Ascending aorta (tissue), 2 donors: Measurements from ENCODE around the gene SPRY2. TPM values are rescaled to one million over a fixed set of nuclear protein-coding genes. Genes with fewer than 3 reads are reported as not detected.

Experiments used
- DNase-seq, 2 donors: peaks; one replicate each; pipeline ENCODE4 v3.0.0-alpha.2; 2019; ENCODE audit warnings: low spot score in 2 of 2
- H3K27ac ChIP-seq, 2 donors: fragments of 200-600 bp; sonication (generic); one replicate each; pipeline ENCODE4 v1.5.1; 2016 to 2017; ENCODE audit warnings: mild to moderate bottlenecking in 1 of 2
- H3K27me3 ChIP-seq: fragments of 200-600 bp; sonication (generic); one replicate; pipeline ENCODE4 v1.5.1; 2017
- H3K36me3 ChIP-seq, 2 donors: fragments of 200-600 bp; sonication (generic); one replicate each; pipeline ENCODE4 v1.5.1; 2016
- H3K4me1 ChIP-seq, 2 donors: fragments of 200-600 bp; sonication (generic); one replicate each; pipeline ENCODE4 v1.5.1; 2016 to 2017; ENCODE audit warnings: mild to moderate bottlenecking in 1 of 2
- H3K4me3 ChIP-seq, 2 donors: fragments of 200-600 bp; sonication (generic); one replicate each; pipeline ENCODE4 v1.5.1; 2016 to 2017; ENCODE audit warnings: mild to moderate bottlenecking in 1 of 2
- H3K9me3 ChIP-seq, 2 donors: fragments of 200-600 bp; sonication (generic); one replicate each; pipeline ENCODE4 v1.5.1; 2016
- intact Hi-C: fragments of 100-400 bp; cut with DNase I; formaldehyde crosslinking; loops from one replicate; pipeline ENCODE4 v1.15.1; 2023
- total RNA-seq: library from RNA; depleted of rRNA; stranded (reverse); fragments of >200 nt; gene quantifications from one replicate; pipeline ENCODE4 v1.1.0, GENCODE V29; 2016
- TF ChIP-seq, protein P1 (sequence below), 3 experiments: fragments of 200-600 bp in 2 of 3; fragments of 450-650 bp in 1 of 3; sonication (generic) in 2 of 3; IDR thresholded peaks; one replicate each; pipeline ENCODE4 v1.5.1; 2016 to 2019; ENCODE audit warnings: antibody characterized with exemption in 3 of 3, mild to moderate bottlenecking in 1 of 3, moderate library complexity in 1 of 3

SPRY2 gene
- total RNA-seq, 1 donor from 2014 or later: 78.2 TPM

DNA sequence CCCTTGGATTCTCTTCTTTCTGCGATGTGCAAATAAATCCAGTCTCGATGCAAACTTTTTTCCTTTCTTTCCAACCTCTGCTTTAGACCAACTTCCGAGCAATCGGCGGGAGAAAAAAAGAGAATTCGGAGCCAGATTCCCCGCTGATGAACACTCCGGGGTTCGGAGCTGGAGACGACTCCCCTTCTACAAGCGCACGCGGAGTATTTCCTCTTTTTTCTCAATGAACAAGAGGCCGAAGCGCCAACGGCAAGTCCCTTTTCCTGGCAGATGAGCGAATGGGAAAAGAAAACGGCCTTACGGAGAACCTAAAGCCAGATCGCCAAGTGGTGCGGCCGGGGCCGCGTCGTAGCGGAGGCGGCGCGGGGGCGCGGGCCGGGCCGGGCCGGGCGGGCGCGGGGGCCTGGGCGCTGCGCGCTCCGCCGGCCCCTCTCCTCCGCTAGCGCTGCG, 250 bp downstream of the SPRY2 start:
- H3K4me1 ChIP-seq: peaks cover 0 to 16% of the 10 kb centered on the region in 2 donors
- DNase-seq: no peak
- H3K36me3 ChIP-seq: peaks cover 0 to 14% of the 10 kb centered on the region in 2 donors
- H3K27me3 ChIP-seq: no peaks in the 10 kb centered on the region
- TF ChIP-seq, protein P1, sequence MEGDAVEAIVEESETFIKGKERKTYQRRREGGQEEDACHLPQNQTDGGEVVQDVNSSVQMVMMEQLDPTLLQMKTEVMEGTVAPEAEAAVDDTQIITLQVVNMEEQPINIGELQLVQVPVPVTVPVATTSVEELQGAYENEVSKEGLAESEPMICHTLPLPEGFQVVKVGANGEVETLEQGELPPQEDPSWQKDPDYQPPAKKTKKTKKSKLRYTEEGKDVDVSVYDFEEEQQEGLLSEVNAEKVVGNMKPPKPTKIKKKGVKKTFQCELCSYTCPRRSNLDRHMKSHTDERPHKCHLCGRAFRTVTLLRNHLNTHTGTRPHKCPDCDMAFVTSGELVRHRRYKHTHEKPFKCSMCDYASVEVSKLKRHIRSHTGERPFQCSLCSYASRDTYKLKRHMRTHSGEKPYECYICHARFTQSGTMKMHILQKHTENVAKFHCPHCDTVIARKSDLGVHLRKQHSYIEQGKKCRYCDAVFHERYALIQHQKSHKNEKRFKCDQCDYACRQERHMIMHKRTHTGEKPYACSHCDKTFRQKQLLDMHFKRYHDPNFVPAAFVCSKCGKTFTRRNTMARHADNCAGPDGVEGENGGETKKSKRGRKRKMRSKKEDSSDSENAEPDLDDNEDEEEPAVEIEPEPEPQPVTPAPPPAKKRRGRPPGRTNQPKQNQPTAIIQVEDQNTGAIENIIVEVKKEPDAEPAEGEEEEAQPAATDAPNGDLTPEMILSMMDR (IDR thresholded peaks at IDR 0.05): no peak
- peak overlapping the region; percentile 89 to 91 for H3K4me3 ChIP-seq
- H3K27ac ChIP-seq: peak overlapping the region; percentile 96 to 97
- intact Hi-C loops: loop anchor here (2.0 to 5.0 kb wide), 8 partner anchors 208 to 933 kb away; partner anchors contain the start of gene RBM26
- no peaks in the 10 kb centered on the region for H3K9me3 ChIP-seq

DNA sequence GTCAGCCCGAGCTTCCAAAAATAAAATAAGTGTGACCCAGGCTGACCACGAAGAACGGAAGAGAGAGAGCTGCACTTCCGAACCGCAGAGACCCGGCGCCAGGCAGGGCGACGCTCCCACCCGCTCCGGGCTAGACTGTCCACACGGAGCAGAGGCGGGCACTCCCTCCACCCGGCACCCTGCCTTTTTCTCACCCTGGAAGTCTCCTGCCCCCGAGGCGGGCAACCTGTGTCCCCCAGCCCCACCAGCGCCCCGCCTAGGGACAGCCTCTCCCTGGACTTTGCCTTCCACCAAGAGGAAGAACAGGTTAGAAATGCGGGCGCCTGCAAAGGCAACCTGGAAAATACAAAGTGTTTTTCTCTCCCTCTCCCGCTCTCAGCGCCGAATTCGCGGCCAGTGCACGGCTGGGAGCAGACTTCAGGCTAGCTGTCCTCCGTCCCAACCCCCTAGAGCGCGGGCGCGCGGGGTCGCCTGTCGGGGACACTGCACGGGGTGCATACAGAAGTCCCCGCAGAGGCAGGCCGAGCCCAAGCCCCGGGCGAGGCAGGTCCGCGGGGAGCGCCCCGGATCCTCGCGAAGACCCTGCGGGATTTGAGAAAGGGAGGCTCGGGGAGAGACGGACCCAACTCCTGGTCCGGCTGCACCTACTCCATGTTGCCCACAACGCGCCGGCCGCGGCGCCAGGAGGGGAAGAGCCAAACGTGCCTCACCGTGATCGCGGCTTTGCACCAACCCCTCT, 845 bp downstream of the SPRY2 start:
- Histone ChIP-seq H3K36me3 (peaks cover 0 to 17% of the 10 kb centered on the region in 2 donors), H3K9me3 (no peaks in the 10 kb centered on the region), H3K4me3 (peak overlapping the region; percentile 89 to 91), H3K4me1 (peaks cover 0 to 18% of the 10 kb centered on the region in 2 donors), H3K27ac (peak overlapping the region; percentile 96 to 97), H3K27me3 (no peaks in the 10 kb centered on the region)
- intact Hi-C loops: loop anchor here (2.0 to 10.0 kb wide), 9 partner anchors 207 to 933 kb away; partner anchors contain the start of gene RBM26
- TF ChIP-seq, protein P1 (IDR thresholded peaks at IDR 0.05): no peak
- DNase-seq: peak in 1 of 2 donors; percentile 76

DNA sequence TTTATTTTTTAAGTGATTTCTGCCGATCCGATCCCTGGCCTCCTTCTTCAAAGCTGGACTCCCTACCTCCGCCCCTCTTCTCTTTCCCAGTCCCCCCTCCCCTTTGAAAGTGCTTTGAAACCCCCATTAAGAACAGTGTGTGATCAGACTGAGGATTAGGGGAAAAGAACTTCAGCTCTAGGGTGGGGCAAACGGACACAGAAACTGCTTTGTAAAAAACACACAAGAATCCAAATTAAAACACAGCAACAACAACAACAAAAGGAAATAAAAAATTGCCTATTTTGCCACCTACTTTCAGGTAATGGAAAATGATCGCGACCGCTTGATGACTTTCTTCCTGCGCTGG, 1.4 kb downstream of the SPRY2 start:
- Histone ChIP-seq H3K27ac (peak overlapping the region; percentile 96 to 97), H3K36me3 (peaks cover 0 to 20% of the 10 kb centered on the region in 2 donors), H3K9me3 (no peaks in the 10 kb centered on the region), H3K4me3 (peak overlapping the region; percentile 89 to 91), H3K27me3 (no peaks in the 10 kb centered on the region), H3K4me1 (peaks cover 0 to 20% of the 10 kb centered on the region in 2 donors)
- DNase-seq: no peak
- intact Hi-C loops: loop anchor here (10.0 kb wide), 1 partner anchor 665 kb away; no protein-coding TSS in a partner anchor
- TF ChIP-seq, protein P1 (IDR thresholded peaks at IDR 0.05): no peak

DNA sequence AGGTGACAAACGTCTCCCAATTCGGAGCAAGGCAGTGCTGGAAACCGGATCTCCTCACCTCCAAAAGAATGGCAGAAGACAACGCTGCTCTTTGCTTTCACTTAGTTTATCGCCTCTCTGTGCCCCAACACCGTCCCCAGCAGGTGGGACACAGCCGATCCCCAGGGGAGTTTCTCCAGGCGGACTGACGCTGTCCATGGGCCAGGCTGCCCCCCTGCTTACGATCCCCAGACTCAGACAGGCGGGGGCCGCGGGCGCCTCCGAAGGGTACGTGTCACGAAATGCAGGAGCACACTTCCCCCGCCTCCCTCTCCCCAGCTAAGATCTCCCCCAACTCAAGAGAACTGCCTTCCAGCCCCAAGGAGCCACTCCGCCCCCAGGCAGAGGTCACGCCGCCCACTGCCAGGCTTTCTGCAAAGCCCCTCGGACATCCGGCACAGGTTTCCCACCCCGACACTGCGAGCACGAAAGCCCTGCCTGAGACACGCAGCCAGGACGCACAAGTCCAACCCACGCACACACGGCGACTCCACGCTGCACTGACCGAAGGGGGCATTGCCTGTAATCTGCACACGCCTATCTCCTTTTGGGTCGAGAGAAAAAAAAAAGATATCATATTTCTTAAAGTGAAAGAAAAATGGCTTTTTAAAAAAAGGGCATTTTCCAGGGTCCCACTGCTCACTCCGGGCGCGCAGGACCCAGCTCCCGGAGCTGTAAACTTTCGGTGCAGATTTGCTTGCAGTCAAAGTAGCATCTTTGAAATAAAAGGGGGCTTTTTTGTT, 2.0 kb downstream of the SPRY2 start:
- TF ChIP-seq, protein P1 (IDR thresholded peaks at IDR 0.05): peak in 1 of 3 experiments; percentile 44
- intact Hi-C loops: loop anchor here (10.0 kb wide), 1 partner anchor 664 kb away; no protein-coding TSS in a partner anchor
- Histone ChIP-seq H3K36me3 (peaks cover 0 to 25% of the 10 kb centered on the region in 2 donors), H3K4me3 (peak overlapping the region; percentile 89 to 91), H3K27ac (peak overlapping the region; percentile 96 to 97), H3K9me3 (no peaks in the 10 kb centered on the region), H3K27me3 (no peaks in the 10 kb centered on the region), H3K4me1 (peaks cover 0 to 20% of the 10 kb centered on the region in 2 donors)
- DNase-seq: peak; percentile 59 to 90

DNA sequence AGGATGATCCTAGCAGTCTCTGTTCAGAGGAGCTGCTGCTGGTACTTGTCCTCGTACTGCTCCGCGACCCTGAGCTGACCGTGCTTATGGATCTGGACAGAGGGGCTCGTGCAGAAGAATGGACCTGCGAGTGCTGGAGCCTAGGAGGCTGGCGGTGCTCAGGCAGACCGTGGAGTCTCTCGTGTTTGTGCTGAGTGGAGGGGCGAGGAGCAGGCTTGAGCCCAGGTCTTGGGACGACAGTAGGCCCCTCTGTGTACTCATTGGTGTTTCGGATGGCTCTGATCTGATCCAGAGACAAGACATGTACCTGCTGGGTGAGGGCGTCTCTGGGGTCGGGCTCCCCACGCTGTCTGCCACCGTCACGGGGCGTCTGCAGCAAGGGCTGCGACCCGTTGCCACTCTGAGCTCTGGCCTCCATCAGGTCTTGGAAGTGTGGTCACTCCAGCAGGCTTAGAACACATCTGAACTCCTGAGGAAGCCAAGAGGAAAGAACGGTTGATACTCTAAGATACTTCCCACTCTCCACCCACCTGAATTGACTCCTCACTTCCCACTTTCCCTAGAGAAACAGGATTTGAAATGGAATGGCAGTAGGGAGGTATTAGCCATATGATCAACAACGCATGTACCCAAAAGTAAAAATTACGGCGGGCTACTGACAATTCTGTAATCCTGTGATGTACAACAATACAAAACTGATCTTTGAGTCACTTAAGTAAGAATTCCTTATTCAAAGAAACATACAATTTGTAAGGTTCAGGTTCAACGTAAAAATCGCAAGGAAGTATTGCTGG, 3.4 kb downstream of the SPRY2 start:
- intact Hi-C loops: loop anchor here (10.0 kb wide), 1 partner anchor 663 kb away; no protein-coding TSS in a partner anchor
- DNase-seq: no peak
- H3K27me3 ChIP-seq: no peaks in the 10 kb centered on the region
- H3K4me1 ChIP-seq: peaks cover 0 to 15% of the 10 kb centered on the region in 2 donors
- peak overlapping the region; percentile 89 to 91 for H3K4me3 ChIP-seq
- peak overlapping the region; percentile 96 to 97 for H3K27ac ChIP-seq
- peaks cover 0 to 38% of the 10 kb centered on the region in 2 donors for H3K36me3 ChIP-seq
- no peaks in the 10 kb centered on the region for H3K9me3 ChIP-seq
- TF ChIP-seq, protein P1 (IDR thresholded peaks at IDR 0.05): no peak
